Cardiac septum (tissue), 1 donor: ENCODE measurements around the gene CMTM3. TPM values are rescaled to one million over a fixed set of nuclear protein-coding genes. Genes with fewer than 3 reads are reported as not detected.
A peak's percentile ranks its signal among the peaks of the same experiment; 100 is the strongest.
"Not testable (repeated sequence)": the region's sequence is repeated elsewhere in the genome, so short reads cannot be mapped to it uniquely, and the experiment has no call there.

Experiments
- DNase-seq: peaks from one replicate; pipeline ENCODE4 v3.0.0-alpha.2; 2020; ENCODE audit warnings: low spot score
- intact Hi-C: fragments of 100-400 bp; cut with DNase I; formaldehyde crosslinking; loops from one replicate; pipeline ENCODE4 v1.14.0; 2022
- total RNA-seq: library from RNA; stranded (reverse); fragmentation: NEBNext Ultra II Directional; extraction: Animal tissue kit (Norgen Biotek cat#: 25700); gene quantifications from one replicate; pipeline ENCODE4 v1.2.1, GENCODE V29; 2021
- donor health status: DM: no; HTN: no; CAD: no.

The CMTM3 gene
- total RNA-seq, 1 donor from 2014 or later: 10.4 TPM

- intact Hi-C loops: no loop called here
- no peak for DNase-seq
These were observed 19.3 kb downstream of the CMTM3 start for GRCh38 chr16:66623755-66624154.

DNA sequence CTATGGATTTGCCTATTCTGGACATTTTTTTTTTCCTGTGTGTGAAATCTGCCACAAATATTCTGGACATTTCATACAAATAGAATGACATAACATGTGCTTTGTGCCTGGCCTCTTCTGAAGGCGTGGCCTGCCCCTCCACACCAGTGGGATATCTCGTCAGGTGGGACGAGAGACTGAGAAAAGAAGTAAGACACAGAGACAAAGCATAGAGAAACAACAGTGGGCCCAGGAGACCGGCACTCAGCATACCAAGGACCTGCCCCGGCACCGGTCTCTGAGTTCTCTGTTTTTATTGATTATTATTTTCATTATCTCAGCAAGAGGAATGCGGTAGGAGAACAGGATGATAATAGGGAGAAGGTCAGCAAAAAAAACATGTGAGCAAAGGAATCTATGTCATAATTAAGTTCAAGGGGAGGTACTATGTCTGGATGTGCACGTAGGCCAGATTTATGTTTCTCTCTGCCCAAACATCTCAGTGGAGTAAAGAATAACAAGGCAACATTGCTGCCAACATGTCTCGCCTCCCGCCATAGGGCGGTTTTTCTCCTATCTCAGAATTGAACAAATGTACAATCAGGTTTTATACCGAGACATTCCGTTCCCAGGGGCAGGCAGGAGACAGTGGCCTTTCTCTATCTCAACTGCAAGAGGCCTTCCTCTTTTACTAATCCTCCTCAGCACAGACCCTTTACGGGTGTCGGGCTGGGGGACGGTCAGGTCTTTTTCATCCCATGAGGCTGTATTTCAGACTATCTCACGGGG is 23.3 kb downstream of the CMTM3 start:
- intact Hi-C loops, DNase-seq: not testable (repeated sequence)

DNA sequence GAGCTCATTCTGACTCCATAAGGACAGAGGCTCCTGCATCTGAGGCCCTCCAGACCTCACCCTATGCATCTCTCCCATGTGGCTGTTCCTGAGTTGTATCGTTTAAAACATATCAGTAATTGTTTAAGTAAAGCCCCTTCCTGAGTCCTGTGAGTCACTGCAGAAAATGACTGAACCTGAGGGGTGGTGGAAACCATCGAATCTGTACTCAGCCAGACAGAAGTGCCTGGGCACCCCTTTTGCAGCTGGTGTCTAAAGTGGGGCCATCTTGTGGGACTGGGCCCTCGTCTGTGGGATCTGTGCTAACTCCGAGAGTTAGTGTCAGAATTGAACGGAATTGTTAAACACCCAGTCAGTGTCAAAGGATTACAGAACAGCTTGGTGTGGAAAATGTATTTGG is 25.4 kb downstream of the CMTM3 start:
- intact Hi-C loops: no loop called here
- no peak for DNase-seq

DNA sequence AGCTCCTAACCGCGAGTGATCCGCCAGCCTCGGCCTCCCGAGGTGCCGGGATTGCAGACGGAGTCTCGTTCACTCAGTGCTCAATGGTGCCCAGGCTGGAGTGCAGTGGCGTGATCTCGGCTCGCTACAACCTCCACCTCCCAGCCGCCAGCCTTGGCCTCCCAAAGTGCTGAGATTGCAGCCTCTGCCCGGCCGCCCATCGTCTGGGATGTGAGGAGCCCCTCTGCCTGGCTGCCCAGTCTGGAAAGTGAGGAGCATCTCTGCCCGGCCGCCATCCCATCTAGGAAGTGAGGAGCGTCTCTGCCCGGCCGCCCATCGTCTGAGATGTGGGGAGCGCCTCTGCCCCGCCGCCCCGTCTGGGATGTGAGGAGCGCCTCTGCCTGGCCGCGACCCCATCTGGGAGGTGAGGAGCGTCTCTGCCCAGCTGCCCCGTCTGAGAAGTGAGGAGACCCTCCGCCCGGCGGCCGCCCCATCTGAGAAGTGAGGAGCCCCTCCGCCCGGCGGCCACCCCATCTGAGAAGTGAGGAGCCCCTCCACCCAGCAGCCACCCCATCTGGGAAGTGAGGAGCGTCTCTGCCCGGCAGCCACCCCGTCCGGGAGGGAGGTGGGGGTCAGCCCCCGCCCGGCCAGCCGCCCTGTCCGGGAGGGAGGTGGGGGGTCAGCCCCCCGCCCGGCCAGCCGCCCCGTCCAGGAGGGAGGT is 26.2 kb downstream of the CMTM3 start:
- DNase-seq, intact Hi-C loops: not testable (repeated sequence)

- intact Hi-C loops, DNase-seq: not testable (repeated sequence)
These were observed 27.1 kb downstream of the CMTM3 start for GRCh38 chr16:66631558-66631957.

DNA sequence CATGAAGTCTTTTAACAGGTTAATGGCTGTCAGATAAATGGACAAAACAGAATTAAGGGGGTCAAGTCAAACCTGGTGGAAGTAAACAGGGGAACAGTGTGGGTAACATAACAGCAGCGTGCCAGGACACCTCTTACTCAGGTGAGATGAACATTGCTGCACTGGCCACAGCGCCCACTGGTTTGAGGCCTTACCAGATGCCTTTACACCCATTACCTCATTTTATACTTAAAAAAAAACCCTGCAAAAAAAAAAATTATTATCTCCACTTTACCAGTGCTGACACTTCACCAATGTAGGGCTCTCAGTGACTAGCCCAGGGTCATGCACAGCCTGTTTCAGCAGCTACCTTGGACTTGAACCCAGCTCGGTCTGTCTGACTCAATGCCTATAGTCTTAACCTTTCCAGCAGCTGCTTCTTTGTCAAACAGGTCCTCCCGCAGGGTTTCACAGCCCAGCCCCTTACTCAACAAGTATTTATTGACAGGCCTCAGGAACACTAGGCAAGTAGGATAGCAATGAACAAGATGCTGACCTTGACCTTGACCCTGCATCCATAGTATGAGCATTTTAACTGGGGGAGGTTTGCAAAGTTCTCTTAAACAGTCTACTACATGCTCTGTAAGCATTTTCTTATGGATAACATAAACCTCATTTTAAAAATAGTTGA is 30.2 kb downstream of the CMTM3 start:
- intact Hi-C loops: no loop called here
- no peak for DNase-seq

DNA sequence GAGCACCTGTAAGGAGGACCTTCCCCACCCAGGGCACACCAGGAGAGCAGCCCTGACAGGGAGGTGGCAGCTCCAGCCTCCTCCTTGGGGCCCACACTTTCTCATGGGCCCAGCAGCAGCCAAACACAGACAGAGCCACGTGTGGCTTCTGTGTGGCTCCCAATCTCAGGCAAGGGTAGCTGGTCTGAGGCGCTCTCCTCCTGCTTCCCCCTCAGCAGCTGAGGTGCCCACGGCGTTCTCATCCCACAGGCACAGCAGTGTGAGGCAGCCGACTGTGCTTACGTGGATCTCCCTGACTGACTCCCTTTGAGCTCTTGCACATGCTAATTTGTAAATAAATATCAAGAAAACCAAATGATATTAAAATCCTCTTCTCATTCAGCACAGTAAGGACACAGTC is 30.9 kb downstream of the CMTM3 start:
- intact Hi-C loops: no loop called here
- no peak for DNase-seq

DNA sequence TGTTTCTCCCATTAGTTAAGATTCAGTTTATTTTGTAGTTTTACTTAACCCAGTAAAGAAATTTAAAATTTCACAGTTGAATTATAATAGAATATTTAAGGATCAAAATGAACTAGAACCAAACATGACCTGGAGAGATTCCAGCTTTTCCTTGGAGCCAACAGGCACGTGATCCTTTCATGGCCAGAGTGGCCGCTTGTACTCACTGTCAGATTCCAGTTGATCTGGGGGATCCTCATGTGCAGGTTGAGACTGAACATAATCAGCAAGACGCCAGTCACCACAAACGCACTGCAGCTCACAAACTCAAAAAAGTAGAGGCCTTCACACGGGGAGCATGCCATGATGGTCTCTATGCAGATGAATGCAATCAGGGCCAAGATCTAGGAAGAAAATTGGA is 31.7 kb downstream of the CMTM3 start:
- intact Hi-C loops: no loop called here
- DNase-seq: no peak

DNA sequence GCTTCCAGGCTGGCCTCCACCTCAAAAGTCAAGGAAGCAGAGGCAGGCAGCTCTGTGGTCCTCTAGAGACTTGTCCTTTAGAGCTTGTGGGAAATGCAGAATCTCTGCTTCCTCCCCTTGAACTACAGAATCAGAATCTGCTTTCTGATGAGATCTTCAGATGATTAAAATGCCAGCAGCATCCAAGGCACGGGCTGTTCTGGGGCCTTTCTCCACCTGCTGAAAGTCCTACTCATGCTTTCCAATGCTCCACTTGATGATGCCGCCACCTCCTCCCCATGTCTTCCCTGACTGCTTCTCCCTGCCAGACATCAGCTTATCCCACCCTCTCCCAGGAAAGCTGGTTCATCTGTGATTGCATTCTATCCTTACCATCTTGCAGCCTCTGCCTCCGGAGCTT is 33.3 kb downstream of the CMTM3 start:
- intact Hi-C loops: no loop called here
- DNase-seq: no peak

DNA sequence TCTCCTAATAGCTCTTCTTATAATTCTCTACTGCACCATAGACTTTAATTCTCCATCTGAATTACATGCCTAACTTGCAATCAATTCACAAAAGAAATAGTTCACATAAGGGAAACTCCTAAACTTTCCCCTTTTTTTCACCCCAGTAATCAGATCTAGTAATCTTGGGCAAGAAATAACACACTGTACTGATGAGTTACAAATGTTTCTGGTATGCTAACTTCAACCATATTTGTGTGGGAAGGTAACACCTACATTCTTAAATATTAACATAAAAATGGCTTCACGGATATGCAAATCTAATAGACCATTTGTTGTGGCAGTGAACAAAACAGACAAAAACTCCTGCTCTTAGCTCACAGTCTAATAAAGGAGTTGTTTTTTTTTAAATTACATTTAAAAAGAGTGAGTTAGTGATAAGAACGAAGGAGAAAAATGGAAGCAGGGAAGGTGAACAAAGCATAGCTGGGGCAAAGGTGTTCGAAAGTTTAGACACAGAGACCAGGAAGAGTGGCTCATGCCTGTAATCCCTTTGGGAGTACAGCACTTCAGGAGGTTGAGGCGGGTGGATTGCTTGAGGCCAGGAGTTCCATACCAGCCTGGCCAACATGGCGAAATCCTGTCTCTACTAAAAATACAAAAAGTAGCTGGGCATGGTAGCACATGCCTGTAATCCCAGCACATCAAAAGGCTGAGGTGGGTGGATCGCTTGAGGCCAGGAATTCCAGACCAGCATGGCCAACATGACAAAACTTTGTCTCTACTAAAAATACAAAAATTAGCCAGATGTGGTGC is 34.8 kb downstream of the CMTM3 start:
- DNase-seq: no peak
- intact Hi-C loops: no loop called here

DNA sequence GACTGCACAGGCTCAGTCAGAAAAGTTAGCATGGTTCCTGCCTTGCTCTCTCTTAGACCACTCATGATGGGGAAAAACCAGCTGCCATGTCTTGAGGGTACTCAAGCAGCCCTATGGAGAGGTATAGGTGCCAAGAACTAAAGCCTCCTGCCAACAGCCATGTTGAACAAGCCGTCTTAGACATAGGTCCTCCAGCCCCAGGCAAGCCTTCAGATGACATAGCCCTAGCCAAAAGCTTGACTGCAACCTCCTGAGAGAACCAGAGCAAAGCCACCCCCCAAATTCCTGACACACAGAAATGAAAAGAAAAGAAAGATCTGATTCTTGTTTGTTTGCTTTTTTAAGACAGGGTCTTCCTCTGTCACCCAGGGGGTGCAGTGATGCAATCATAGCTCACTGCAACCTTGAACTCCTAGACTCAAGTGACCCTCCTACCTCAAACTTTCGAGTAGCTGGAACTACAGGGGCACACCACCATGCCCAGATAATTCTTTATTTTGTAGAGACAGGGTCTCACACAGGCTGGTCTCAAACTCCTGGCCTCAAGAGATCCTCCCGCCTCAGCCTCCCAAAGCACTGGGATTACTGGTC is 36.3 kb downstream of the CMTM3 start:
- intact Hi-C loops: no loop called here
- no peak for DNase-seq

- DNase-seq: no peak
- intact Hi-C loops: no loop called here
These were observed 36.9 kb downstream of the CMTM3 start for GRCh38 chr16:66641387-66641786.

- intact Hi-C loops: no loop called here
- DNase-seq: no peak
These were observed 43.4 kb downstream of the CMTM3 start for GRCh38 chr16:66647866-66648265.

DNA sequence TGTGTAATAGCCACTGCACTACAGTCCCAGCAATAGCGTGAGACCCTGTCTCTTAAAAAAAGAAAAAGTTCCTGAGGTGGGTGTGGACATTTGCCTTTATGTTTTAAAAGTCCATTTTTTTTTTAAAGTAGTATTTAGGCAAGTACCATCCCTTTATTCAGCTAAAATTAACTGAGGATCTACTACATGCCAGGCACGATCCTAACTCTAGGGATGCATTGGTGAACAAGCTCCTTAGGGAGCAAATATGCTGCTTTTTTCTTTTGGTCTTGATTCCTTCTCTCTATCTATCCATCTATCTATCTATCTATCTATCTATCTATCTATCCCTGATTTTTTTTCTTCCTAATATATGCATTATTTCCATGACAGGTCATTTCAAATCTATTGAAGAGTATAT is 44.7 kb downstream of the CMTM3 start:
- intact Hi-C loops: no loop called here
- no peak for DNase-seq

DNA sequence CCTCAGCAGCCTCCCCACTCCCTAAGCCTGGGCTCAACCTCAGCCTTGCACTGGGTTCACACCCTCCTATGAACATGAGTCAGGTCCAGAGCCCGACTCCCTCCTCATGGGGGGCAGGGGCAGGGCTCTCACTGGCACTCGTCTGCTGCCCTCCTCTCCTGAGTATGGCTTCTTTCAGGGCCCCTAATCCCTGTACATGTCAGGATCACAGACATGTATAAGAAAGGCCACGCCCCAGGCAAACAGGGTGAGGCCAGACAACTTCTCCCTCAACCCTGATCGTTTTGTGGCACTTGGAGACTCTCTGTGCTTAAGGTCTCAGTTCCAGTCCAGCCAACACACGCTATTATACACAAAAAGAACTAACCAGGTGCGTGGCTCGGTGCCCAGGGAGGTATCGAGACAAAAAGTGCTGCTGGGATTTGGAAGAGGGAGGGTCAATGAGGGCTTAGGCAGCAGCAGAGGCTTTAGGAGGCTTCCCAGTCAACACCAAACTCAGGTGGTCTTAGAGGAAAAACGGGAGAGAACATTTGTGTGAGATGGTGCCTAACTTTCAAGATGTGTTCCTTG is 45.2 kb downstream of the CMTM3 start:
- intact Hi-C loops: loop anchor here (10.0 kb wide), 1 partner anchor 215 kb away; no protein-coding TSS in a partner anchor
- no peak for DNase-seq

- DNase-seq: peak; percentile 86
- intact Hi-C loops: loop anchor here (10.0 kb wide), 1 partner anchor 214 kb away; no protein-coding TSS in a partner anchor
These were observed 46.4 kb downstream of the CMTM3 start for GRCh38 chr16:66650707-66651473.

- intact Hi-C loops: loop anchor here (10.0 kb wide), 1 partner anchor 213 kb away; no protein-coding TSS in a partner anchor
These were observed 46.9 kb downstream of the CMTM3 start for GRCh38 chr16:66651474-66651765.

DNA sequence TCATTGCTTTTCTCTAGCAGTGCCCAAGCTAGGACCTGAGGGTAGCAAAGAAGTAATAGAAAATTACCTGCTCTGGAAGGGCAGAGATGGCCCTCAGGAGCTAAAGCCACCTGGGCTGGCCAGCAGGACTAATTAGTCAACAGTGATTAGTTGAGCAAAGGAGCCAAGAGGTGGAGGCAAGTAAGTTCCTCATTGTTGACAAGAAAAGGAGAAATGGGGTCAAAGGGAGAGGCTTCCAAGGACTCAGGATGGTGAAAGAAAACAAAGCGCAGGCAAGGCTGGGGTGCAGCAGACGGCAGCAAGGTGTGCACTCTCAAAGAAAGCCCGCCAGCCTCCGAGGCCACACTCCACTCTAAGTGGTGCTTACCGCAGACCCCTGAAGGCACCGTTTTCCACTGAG is 47.5 kb downstream of the CMTM3 start:
- intact Hi-C loops: loop anchor here (10.0 kb wide), 1 partner anchor 213 kb away; no protein-coding TSS in a partner anchor
- no peak for DNase-seq

More at GRCh38 chr16:66651474-66651765, 46.9 kb downstream of the CMTM3 start:
- DNase-seq: no peak
